Measurements from ENCODE around the gene ZNF532. TPM values are rescaled to one million over a fixed set of nuclear protein-coding genes. Genes with fewer than 3 reads are reported as not detected.

The ZNF532 gene
- total and polyA plus RNA-seq, 2 of the 13 experiments (the other 11 are each of a cell fraction or from before 2014, with no cell fraction given) = not detected

DNA sequence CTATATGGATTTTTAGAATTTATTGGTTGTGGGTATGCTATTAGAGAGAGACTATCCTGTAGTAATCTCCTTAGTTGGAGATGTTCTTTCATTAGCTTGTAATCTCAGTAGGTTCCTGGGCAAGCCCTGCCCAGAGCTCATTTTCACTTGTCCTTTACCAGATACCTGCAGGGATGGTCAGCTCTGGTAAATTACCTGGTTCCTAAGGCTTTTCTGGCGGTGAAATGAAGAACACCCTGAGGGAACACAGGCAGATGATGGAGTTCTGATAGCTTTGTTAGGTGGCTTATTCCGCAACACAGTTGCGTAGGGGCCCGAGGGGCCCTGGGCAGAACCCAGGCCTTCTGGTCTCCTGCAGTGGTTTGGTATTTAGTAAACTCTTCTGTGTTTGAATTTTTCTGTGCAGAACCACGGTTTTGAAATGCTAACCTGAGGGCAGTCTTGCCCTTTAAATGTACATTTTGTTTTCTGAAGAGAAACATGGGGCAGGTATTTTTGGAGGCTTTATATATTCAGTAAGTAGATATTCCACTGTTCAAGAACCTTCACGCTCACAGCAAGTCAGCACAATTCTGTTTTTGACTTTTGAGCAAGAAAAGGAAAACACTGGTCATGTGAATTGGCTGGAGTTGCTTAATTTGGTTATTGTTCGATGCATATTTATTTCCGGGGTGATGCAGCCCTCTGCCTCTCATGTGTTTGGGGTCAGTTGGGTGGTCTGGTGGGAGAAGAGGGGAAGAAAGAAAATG lies 22.4 kb downstream of the ZNF532 start:
- Histone ChIP-seq H3K4me2 (ENCODE audit: low read depth, low read length) (no peak overlapping the region), H3K36me3 (replicated peaks in 1 of 2; ENCODE audit: control insufficient read depth in 1 of 2, insufficient read depth in 2 of 2, low read length in 2 of 2) (no peaks in the 10 kb centered on the region), H3K27me3 (ENCODE audit: control insufficient read depth in 1 of 2, insufficient read depth in 2 of 2, low read length in 2 of 2) (peaks cover 0 to 4% of the 10 kb centered on the region in 2 experiments; a peak in 1 of 5 replicates), H2AFZ (ENCODE audit: low read length) (no peak overlapping the region), H4K20me1 (ENCODE audit: insufficient read depth, low read length) (no peaks in the 10 kb centered on the region), H3K4me1 (ENCODE audit: insufficient read depth, low read length) (no peaks in the 10 kb centered on the region), H3K79me2 (ENCODE audit: insufficient read depth, low read length) (no peaks in the 10 kb centered on the region), H3K9ac (ENCODE audit: insufficient read depth, low read depth, low read length) (no peak overlapping the region), H3K9me3 (ENCODE audit: low read length) (no peaks in the 10 kb centered on the region), H3K4me3 (replicated peaks in 1 of 3; ENCODE audit: insufficient read depth in 1 of 3, low read depth in 2 of 3, low read length in 3 of 3) (no peak overlapping the region), H3K27ac (ENCODE audit: extremely low read length, insufficient read depth, low read length) (no peak overlapping the region)
- DNase-seq (ENCODE audit: low spot score) (no peak), FAIRE-seq (no peak), ATAC-seq (no peak)
- POLR2A ChIA-PET = no interaction called here
- 37% methylated on average over 5 of the region's 8 CpGs for WGBS (ENCODE audit: low lambda C conversion rate)
- TF ChIP-seq EHMT2 (IDR thresholded peaks at IDR 0.05; ENCODE audit: borderline replicate concordance, low read depth, low read length) (no peak), NR2C2 (CRISPR knock-in tag; IDR thresholded peaks at IDR 0.05; ENCODE audit: borderline replicate concordance) (no peak), FOXC1 (CRISPR knock-in tag; IDR thresholded peaks at IDR 0.05; ENCODE audit: borderline replicate concordance) (no peak), SIN3B (IDR thresholded peaks at IDR 0.05; ENCODE audit: low read length) (no peak), ZNF615 (CRISPR knock-in tag; IDR thresholded peaks at IDR 0.05; ENCODE audit: borderline replicate concordance) (no peak), ZNF335 (CRISPR knock-in tag; IDR thresholded peaks at IDR 0.05) (no peak), NCOA5 (CRISPR knock-in tag; IDR thresholded peaks at IDR 0.05) (no peak), SMAD9 (CRISPR knock-in tag; IDR thresholded peaks at IDR 0.05) (no peak), CCAR2 (optimal IDR thresholded peaks at IDR 0.05; ENCODE audit: low read depth, low read length) (no peak), ZNF124 (CRISPR knock-in tag; IDR thresholded peaks at IDR 0.05) (no peak), YEATS2 (CRISPR knock-in tag; IDR thresholded peaks at IDR 0.05; ENCODE audit: borderline replicate concordance) (no peak), ATRX (CRISPR knock-in tag; IDR thresholded peaks at IDR 0.05; ENCODE audit: borderline replicate concordance) (no peak), NFRKB (IDR thresholded peaks at IDR 0.05) (no peak), PRMT3 (CRISPR knock-in tag; IDR thresholded peaks at IDR 0.05; ENCODE audit: borderline replicate concordance, low read depth) (no peak), ZNF616 (CRISPR knock-in tag; IDR thresholded peaks at IDR 0.05; ENCODE audit: low read depth) (no peak), NFIB (CRISPR knock-in tag; IDR thresholded peaks at IDR 0.05; ENCODE audit: borderline replicate concordance) (no peak)
- TF ChIP-seq, protein P1, sequence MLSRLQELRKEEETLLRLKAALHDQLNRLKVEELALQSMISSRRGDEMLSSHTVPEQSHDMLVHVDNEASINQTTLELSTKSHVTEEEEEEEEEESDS (CRISPR knock-in tag; IDR thresholded peaks at IDR 0.05; ENCODE audit: borderline replicate concordance) = no peak
- TF ChIP-seq, protein P2, sequence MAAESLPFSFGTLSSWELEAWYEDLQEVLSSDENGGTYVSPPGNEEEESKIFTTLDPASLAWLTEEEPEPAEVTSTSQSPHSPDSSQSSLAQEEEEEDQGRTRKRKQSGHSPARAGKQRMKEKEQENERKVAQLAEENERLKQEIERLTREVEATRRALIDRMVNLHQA (CRISPR knock-in tag; IDR thresholded peaks at IDR 0.05) = no peak
- TF ChIP-seq, protein P3, sequence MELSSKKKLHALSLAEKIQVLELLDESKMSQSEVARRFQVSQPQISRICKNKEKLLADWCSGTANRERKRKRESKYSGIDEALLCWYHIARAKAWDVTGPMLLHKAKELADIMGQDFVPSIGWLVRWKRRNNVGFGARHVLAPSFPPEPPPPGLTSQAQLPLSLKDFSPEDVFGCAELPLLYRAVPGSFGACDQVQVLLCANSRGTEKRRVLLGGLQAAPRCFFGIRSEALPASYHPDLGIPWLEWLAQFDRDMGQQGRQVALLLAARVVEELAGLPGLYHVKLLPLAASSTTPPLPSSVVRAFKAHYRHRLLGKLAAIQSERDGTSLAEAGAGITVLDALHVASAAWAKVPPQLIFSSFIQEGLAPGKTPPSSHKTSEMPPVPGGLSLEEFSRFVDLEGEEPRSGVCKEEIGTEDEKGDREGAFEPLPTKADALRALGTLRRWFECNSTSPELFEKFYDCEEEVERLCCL (CRISPR knock-in tag; IDR thresholded peaks at IDR 0.05; ENCODE audit: borderline replicate concordance) = no peak
- TF ChIP-seq, protein P4, sequence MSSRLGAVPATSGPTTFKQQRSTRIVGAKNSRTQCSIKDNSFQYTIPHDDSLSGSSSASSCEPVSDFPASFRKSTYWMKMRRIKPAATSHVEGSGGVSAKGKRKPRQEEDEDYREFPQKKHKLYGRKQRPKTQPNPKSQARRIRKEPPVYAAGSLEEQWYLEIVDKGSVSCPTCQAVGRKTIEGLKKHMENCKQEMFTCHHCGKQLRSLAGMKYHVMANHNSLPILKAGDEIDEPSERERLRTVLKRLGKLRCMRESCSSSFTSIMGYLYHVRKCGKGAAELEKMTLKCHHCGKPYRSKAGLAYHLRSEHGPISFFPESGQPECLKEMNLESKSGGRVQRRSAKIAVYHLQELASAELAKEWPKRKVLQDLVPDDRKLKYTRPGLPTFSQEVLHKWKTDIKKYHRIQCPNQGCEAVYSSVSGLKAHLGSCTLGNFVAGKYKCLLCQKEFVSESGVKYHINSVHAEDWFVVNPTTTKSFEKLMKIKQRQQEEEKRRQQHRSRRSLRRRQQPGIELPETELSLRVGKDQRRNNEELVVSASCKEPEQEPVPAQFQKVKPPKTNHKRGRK (CRISPR knock-in tag; IDR thresholded peaks at IDR 0.05) = no peak
- BruUV-seq (replicated peaks) = no TSS peak
- intact Hi-C loops (cut with micrococcal nuclease; ENCODE audit: unreplicated experiment) = no loop called here
- CTCF ChIA-PET (ENCODE audit: low intra/inter-chr PET ratio, low total read pairs) = no interaction called here
- in situ Hi-C loops (cut with HindIII; ENCODE audit: extremely low pct_ligation_motif_present, low pct_unique_long_range_greater_than_20kb) = no loop called here
